Measurements from ENCODE around the gene ACP5.
"Not testable (repeated sequence)": the region's sequence is repeated elsewhere in the genome, so short reads cannot be mapped to it uniquely, and the experiment has no call there.

ACP5 gene

DNA sequence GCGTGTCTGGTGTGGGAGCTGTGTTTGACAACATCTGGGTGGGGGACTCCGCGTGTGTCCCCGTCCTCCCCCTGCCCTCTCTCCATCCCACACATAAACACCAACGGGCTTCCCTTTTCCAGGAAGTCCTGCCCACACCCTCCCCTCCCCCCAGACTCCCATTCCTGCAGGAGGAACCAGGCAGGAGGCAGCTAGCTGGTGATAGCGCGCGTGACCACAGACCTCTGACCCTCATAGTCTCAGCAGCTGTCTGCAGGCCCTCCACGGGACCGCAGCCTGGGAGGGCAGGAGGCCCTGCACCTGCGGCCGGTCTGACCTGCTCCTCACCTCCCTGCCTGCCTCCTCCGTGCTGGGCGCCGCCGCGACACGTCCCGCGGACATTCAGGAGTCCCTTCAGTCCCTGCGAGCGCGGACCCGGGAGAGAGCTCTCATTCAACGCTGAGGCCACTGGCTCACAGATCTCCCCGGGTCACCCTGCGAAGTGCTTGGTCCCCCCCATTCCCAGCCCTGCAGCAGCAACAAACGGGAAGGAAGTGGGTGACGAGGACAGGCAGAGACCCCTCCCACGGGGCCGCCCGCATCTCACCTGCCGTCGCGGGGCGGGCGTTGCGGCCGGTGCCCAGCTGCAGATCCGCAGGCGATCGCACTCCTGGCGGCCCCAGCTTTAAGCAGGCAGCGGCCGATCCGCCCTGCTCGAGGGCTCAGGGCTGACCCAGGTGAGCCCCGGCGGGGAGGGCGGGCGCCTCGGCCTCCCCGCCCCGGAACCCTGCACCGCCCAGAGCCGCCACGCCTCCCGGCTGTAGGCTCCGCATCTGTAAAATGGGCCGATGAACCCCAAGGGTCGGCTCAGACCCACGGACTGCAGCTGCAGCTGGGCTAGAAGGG lies 1.1 kb upstream of the ACP5 start:
- peak; percentile 51 for DNase-seq

GRCh38 chr19:11576227-11576626 lies 1.2 kb downstream of the ACP5 start:
- DNase-seq = no peak

DNA sequence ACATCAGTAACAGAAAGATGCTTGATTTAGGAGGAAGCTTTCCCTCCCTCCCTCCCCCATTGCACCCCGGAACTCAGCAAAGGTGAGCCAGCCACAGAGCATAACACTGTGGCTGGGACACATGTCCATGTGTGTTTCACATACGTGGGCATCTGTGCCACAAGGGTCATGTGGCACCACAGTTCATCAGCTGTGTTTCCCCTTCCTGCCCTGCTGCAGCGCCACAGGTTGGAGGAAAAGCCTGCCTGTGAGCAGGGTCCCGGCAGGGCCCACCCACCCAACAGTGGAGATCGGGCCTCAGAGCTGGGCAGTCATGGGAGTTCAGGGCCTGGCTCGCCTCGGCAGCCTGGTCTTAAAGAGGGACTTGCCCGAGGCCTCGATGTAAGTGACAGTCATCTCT lies 2.8 kb downstream of the ACP5 start:
- DNase-seq = no peak

GRCh38 chr19:11573763-11574162 lies 3.7 kb downstream of the ACP5 start:
- DNase-seq = not testable (repeated sequence)

DNA sequence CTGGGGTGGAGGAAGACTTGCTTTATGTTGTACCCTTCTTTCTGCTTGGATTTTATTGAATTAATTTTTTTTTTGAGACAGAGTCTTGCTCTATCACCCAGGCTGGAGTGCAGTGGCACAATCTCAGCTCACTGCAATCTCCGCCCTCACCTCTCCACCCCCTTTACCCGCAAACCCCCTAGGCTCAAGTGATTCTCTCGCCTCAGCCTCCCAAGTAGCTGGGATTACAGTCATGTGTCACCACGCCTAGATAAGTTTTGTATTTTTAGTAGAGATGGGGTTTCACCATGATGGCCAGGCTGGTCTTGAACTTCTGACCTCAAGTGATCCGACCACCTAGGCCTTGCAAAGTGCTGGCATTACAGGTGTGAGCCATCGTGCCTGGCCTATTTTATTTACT lies 4.1 kb downstream of the ACP5 start:
- not testable (repeated sequence) for DNase-seq

GRCh38 chr19:11570039-11570462 lies 7.4 kb downstream of the ACP5 start:
- DNase-seq = peak; percentile 86

DNA sequence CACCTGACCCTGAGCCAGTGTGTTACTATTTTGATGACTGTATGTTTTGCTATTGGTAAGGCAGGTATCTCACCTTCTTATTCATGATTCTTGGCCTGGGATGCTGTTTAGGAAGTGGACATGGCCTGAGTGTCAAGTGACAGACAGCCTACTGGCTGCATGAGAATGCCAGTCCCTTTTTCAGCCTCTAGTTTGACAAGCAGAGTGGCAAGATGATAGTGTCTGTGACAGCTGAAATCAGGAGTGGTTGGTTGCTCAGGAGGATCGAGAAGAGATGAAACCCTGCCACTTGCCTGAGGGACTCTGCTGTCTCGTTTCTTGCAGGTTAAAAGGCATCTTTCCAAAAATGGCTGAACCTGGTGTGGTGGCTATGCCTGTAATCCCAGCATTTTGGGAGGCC lies 11.3 kb downstream of the ACP5 start:
- DNase-seq = no peak

DNA sequence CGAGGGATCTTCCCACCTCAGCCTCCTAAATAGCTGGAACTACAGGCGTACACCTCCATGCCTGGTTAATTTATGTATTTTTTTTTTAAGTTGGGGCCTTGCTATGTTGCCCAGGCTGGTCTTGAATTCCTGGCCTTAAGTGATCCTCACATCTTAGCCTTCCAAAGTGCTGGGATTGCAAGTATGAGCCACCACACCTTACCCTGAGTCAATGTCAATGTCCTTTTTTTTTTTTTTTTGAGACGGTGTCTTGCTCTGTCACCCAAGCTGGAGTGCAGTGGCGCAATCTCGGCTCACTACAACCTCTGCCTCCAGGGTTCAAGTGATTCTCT lies 11.8 kb downstream of the ACP5 start:
- DNase-seq = not testable (repeated sequence)

DNA sequence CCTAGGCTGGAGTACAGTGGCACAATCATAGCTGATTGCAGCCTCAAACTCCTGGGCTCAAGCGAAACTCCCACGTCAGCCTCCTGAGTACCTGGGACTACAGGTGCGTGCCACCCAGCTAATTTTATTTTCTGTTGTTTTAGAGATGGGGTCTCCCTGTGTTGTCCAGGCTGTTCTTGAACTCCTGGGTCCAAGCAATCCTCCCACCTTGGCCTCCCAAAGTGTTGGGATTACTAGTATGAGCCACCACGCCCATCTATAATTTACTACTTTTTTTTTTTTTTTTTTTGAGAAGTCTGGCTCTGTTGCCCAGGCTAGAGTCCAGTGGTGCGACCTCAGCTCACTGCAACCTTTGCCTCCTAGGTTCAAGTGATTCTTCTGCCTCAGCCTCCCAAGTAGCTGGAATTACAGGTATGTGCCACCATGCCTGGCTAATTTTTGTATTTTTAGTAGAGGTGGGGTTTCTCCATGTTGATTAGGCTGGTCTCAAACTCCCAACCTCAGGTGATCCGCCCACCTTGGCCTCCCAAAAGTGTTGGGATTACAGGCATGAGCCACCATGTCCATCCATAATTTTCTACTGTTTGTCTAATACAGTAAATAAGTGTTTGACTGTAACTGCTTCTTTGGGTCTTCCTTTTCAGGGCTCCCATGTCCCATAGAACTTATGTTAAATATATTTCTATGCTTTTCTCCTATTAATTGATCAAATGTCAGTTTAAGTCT lies 13.2 kb downstream of the ACP5 start:
- not testable (repeated sequence) for DNase-seq

DNA sequence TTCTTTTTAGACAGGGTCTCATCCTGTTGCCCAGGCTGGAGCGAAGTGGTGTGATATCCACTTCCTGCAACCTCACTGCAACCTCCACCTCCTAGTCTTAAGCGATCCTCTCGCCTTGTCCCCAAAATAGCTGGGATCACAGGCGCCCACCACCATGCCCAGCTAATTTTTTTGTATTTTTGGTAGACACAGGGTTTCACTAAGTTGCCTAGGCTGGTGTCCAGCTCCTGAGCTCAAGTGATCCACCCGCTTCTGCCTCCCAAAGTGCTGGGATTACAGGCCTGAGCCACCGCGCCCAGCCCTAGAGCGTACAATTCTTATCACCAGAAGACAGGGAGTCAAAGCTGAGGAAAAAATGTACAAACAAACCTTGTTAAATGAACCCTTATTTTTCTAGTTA lies 13.9 kb downstream of the ACP5 start:
- DNase-seq = peak; percentile 71

DNA sequence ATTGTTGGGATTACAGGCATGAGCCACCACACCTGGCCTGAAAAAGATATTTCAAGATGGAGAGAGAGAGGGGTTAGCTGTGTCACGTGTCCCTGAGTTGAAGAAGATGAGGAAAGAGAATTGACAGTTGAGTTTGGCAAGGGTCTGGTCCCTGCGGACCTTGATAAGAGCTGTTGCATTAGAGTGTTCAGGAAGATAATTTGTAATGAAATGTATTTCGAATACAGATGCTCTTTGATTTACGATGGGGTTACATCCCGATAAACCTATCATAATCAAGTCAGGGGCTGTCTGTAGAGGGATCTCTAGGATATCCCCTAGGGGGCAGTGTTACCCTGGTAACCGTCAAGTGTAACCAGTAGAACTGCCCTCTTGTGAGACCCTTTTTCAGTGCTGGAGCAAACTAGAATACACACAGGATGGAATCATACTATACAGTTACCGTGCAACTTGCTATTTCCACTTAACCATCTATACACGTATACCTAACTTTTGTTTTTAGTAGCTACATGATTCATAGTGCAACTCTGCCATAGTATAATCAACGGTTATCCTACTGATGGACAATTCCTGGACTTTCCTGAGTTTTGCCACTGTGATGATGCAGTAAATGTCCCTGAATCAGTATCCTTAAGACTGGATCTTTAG lies 16.9 kb downstream of the ACP5 start:
- DNase-seq = peak; percentile 97

DNA sequence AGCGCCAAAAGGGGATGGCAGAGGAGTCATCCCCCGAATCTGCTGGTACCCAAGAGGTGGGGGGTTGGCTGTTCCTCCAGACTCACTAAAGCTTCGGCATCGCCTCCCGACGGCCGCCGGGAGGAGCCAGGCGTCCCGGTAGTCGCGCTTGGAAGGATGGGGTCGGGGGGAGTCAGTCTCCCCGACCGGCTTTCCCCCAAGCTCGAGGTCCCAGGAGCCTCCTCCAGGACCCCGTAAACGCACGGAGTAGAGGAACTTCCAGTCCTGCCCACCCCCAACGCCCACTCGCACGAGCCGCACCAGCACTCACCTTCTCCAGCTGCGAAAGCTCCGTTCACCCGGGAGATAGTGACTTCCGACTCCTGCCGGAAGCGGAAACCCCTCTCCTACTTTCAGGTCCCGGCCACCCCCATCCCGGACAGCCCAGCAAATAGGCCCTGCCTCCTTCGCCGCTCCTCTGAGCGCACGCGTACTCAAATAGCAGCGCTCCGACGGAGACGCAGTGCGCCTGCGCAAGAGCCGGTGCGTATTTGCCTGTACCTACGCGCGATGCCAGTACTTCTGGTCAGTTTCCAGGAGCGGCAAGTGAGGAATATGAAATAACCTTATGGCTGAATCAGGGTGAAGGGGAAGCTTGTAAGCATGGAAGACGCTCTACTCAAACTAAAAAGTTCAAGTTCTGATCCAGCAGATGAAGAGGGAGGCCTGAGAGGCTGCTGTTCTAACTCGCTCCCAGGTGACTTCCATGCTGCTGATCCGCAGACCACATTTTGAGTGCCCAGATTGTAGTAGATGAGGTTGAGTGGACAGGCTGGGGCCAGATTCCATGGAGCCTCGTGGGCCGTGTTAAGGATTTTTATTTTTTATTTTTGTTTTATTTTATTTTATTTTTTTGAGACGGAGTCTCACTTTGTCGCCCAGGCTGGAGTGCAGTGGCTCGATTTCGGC lies 18.3 kb downstream of the ACP5 start, which contains the start of gene ELOF1:
Gene ELOF1 (minus strand): TSS at position 350 of the 948 bp plus-strand sequence. CDS start 4,883 bp downstream, outside the sequence.
- peak; percentile 100 for DNase-seq

DNA sequence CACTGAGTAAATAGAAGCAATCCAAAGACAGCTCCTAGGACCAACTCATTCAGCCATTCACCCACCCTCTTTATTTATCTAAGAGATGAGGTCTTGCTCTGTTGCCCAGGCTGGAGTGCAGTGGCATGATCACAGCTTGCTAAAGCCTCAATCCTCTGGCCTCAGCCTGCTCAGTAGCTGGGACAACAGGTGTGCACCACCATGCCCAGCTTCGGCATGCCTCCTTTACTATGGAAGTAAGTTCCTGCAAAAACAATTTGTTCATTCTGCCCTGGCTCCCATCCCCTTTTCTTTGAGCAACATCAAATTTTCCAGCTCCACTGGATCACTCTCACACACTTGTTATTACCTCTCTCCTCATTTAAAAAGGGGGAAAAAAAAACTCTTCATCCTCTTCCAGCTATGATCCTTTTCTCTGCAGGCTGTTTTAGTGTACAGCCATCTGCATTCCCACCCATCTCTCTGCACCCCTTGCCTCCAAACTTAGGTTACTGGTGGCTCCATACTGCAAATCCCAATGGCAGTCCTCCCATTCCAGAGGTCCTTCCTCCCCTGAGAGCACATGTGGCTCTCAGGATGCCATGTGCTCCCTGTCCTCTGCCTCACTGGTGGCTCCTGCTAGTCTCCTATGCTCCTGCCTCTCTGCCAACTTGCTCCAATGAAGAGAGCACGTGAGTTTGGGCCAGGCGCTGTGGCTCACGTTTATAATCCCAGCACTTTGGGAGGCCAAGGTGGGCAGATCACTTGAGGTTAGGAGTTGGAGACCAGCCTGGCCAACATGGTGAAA lies 20.6 kb downstream of the ACP5 start:
- DNase-seq = no peak

GRCh38 chr19:11555246-11555645 lies 22.2 kb downstream of the ACP5 start:
- no peak for DNase-seq

GRCh38 chr19:11554160-11554559 lies 23.3 kb downstream of the ACP5 start:
- DNase-seq = no peak

DNA sequence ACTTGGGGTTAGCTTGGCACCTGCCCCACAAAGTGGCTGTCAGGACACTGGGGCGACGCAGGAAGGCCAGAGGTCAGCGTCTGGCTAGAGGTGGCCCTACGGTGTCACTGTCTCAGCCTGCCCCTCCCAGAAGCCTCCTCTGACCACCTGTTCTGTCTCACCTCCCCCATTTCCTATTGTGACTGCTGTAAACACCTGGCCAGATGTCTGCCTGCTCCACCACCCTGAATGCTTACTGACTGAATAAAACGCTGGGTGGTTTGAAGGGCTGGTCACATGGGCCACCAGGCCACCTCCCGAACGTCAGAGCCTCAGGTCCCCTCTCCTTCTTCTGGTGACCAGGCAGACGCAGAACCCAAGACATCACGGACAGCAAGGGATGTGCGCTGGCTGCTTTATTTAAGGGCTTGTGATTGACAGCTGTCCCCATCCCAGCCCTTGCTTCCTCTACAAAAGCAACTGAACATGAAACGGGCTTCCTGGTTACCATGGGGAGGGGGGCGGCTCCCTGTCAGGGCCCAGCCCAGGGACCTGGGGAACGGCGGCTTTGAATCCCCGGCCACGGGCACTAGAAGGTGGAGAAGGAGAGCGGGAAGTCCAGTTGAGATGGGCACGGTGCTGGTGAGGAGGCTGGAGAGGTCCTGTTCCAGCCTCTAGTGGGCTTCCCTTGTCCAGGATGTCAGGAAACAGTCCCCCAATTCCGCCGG lies 24.6 kb downstream of the ACP5 start:
- DNase-seq = no peak

DNA sequence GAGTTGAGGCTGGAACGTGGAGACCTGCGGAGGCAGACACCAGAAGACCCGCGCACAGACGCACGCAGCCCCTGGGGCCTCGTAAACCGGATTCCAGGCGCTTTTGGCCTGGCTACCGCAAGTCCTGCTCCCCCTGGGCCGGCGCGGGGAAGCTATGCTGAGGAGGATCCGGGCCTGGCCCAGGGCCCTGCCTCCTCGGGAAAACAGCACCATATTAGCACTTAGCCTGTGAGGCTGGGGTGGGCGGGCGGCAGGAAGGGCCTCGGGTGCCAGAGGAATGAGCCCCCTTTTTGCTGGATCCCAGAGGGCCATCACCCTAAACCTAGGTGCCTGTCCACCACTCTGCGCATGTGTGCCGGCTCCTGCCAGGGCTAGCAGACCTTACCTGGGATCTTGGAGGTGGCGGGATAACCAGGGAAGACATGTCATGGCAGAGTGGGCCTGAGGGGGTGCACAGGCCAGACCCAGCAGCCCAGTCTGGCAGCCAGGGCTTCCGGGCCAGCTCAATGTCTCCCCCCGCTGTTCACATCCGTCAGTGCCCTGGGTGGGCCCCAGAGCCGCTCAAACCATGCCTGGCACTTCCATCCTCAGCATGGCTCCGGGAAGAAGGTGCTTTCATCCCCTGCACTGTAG lies 25.7 kb downstream of the ACP5 start:
- no peak for DNase-seq

GRCh38 chr19:11550265-11550664 lies 27.2 kb downstream of the ACP5 start:
- DNase-seq = no peak

GRCh38 chr19:11549386-11549953 lies 28.0 kb downstream of the ACP5 start:
- no peak for DNase-seq
